ENCODE results near the gene SYTL2.
A peak's percentile ranks its signal among the peaks of the same experiment; 100 is the strongest.

Gene SYTL2

DNA sequence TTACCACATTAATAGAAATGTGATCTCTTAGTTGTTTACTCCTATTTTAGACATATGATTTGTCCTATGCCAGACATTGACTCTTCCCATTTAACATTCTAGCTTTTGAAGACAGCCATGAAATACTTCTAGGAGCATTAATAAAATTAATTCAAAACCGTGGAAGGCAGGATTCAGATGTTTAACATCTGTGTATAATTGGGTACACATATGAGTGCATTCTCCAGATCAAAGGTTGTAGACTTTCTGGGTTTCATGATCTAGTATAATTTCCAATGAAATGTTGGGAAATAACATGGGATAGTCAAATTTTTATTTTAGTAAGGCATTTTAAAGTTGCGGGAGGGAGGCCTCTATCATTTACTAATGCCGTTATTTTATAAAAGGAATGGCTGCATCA, 89.8 kb downstream of the SYTL2 start:
- DNase-seq = no peak

DNA sequence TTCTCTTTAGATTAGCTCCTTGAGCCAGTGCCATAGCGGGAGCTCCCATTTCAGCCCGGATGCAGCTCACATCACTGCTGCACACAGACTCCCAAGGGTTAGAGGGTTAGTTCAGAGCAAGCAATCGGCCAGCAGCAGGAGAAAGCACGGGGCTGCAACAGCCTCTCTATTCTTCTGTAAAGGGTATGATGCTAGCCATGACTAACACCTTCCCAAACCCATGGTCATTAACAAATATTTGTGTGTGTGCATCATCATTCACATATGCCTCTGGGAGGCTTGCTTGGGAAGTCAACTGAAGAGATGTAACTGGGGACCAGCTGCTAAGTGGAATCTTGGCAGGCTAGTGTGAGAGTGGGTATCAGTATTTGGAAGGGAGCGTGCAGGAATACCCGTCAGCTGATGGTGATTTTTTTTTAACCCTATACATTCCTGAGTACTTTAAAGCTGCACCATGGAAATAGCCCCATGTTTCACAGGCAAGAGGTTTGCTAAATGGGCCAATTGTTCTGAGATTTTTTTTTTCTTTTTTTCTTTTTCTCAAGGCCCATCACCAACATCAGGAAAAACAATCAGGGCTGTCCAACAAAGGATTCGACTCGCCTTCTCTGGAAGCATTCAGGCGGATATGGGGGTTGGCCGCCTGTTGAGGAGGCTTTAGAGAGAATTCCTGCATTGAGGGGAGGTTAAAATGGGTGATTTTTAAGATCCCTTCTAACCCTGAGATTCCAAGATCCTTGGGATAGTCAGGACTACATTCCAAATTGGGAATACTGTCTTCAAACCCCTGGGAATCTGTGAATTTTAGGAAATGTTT, 91.7 kb downstream of the SYTL2 start:
- DNase-seq = no peak

DNA sequence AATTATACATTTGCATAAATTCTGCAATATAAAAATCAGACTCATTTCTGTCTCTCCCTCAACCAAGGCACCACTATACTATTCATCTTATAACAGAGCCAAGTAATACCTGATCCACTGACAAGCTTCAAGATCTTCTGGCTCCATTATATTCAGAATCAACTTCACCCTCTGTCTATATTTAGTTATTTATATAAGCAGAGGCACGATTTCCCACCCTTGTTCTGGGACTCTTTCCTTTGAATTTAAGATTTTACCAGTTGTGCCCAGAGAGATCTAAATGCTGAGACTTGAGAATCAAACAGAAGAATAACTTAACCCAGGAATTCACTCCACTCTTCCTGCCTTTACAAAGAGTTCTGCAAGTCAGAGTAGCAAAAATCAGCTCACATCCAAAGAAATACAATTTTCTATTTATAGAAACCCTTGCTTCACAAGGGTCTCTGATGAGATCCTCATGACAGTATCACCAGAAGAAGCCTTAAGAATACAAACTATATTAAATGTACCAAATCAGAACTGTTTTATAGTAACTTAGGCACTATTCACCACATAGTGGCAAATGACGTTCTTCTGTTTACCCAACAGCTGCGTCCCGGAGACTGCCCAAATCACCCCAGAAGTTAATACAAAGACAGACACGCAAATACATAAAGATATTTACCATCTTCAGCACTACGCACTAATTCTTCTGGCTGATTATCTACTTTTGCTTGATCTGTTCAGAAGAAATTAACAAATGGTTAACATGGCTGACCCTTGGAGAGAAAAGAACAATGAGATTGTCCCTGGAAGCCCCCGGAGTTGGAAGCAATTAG, 92.6 kb downstream of the SYTL2 start:
- no peak for DNase-seq

DNA sequence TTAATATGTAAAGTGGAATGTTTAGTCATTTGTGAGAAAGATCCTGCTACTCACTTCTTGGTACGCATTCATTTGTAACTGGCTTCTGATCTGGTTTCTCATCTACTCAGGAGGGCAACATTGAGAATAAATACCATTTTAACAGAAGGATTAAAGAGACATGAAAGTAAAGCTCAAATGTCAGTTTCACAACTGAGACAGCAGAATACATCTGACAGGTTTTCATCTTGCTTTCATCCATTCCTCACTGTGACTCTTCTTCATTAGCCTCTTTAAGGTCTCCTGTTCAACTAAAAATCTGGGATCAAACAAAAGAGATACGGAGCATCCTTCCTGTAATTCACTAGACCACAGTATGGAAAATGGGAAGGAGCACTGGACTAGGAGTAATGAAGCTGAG, 93.5 kb downstream of the SYTL2 start:
- no peak for DNase-seq

DNA sequence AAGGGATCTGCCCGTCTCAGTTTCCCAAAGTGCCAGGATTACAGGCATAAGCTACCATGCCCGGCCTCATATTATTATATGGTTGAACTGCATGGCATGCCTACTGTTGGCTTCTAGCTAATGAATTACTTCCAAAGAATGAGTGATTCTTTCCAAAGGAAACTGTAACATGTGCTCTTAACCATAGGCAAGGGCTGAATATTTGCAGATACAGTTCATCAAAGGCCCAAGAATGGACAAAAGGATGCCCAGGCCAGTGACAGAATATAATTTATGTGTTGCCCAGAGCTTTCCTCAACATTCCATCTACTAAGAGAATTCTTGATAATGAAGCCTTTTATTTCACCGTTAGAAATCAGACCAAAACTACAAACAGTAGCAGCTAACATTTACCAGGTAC, 98.0 kb downstream of the SYTL2 start:
- no peak for DNase-seq

DNA sequence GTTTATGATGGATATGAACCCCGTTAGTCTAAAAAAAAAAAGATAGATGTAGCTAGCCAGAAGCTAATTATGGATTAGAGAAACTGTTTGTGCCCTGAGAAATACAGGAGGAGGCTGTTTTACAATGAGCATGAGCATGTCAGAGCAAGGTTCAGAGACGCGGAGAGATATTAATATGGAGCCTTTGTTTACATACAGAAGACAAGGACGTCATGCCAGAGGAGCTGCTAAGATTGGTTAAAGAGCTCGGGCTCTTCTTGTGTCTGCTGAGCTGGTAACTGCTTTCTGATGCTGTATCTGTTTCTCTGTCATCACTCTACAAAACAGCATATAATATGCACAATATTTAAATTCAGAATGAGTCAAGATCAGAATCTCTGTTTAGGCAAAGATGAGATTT, 100.0 kb downstream of the SYTL2 start:
- no peak for DNase-seq

DNA sequence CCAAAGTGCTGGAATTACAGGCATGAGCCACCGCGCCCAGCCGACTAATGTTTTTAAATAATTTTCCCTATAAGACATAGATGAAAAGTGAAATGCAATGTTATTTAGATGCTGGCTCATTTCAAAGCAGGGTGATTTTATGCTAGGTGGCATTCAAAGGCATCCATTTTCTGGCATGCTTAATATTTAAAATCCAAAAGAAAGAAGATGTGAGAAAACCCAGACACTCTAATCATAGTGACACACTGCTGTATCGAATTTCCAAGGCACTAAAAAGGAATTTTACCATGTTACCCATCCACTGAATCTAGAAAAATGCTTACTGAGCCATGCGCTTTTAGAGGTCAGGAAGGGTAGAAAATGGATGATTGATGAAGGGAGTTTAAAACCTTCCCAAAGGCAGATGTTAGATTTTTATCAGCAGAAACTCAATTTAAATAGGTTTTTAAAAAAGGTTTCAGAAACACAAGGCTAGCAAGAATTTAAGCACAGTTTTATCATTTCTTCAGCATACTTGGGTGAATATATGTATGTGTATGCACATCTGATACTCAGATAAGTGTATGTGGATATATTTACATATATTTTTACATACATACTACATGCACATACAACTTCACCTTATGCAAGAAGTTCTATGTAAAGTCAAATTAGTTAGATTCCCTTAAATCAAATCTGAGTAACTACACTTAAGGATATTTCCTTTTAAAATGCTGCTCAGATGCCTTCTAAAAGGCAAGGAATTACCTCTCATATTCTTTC, 100.8 kb downstream of the SYTL2 start:
- DNase-seq = no peak

DNA sequence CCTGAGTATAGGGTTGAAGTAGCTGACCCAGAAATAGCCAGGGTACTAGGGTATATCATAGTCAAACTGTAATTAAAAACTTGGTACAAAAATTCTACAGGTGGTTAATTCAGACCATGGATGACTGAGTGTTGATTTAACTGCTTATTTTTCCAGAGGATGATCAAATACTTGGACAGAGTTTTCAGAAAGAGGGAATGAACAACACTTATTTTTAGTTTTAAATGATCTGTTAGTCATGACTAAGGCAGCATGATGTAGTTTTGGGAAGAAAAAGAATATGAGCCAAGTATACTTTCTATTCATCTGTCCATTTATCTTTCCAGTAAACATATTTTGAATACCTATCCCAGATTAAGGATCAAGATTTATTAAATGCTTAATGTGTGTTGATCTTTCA, 105.1 kb downstream of the SYTL2 start:
- DNase-seq = no peak

DNA sequence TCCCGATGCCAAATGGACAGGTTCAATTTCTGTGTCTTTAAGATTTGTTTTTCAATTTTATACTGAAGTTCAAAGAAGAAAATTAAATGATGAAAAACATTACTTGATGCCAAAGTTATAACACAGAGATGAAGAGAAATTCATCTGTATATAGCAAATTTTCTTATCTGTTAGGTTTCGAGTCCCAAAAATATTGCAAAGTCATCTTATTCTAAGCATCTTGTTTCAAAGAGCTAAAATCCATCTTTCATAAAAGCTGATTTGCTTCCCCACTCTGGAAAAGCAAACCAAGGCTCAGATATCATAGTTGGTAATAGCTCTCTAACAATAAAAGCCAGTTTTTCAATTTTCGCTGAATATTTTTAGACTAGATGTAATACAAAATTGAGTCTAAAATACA, 106.0 kb downstream of the SYTL2 start:
- no peak for DNase-seq

DNA sequence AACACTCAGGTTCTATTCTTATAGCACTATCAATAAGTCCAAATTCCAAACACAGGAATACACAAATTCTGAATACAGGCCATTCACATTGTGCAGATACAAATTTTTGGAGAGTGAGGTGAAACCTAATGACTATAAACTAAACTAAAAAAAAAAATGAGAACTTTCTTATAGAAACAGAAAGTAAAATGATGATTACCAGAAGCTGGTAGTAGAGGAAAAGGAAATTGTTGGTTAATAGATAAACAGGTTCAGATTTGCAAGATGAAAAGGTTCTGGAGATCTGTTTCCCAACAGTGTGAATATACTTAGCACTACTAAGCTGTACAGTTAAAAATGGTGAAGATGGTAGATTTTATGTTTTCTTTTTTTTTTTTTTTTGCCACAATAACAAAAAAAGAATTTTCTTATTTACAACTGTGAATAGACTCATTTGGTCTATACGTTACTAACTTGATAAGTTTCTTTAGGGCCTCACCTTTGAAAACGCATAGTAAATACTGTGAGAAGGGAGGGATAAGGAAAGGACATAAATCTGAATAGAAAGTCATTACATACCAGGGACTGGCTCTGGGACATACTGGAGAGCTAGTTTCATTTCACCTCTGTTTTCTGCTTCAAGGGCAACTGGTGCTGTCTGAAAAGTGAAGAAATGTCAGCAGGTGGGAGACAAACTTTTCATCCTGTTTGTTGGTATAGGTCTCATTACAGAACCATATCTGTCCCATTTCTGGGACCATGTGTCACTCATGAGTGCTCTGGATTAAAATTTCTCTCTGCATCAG, 110.8 kb downstream of the SYTL2 start:
- peak; percentile 32 for DNase-seq

DNA sequence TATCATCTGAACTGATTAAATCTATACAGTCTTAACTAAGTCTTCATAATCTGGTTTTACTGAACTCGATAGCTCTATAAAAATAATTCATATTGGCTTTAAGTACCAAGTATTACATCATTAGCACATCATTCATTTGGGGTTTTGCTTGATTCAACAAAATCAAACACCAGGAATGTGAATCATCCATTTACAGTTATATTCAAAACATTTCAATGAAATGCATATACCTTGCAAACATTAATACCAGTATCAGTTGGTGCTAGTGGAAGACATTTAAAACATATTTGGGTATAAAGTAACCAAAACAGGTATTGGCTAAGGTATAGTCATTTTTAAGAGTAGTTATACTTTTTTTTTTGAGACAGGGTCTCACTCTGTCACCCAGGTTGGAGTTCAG, 112.7 kb downstream of the SYTL2 start:
- no peak for DNase-seq

DNA sequence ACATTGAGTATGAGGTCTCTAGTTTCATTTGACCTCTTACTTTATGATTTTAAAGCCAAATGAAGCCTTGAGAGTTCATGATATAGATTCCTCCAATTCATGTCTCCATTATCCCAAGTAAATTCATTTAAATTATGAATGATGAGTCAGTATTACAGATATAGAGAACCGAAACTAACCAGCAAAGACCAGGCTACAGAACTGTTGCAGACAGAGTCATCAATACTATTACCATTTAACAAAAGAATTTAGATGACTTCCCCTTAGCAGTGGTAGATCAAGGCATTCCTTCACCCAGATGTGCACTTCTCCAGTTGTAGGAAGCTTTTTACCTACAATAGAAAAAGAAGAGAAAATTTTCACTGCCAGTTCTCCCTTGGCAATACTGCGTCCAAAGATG, 113.2 kb downstream of the SYTL2 start:
- DNase-seq = no peak

DNA sequence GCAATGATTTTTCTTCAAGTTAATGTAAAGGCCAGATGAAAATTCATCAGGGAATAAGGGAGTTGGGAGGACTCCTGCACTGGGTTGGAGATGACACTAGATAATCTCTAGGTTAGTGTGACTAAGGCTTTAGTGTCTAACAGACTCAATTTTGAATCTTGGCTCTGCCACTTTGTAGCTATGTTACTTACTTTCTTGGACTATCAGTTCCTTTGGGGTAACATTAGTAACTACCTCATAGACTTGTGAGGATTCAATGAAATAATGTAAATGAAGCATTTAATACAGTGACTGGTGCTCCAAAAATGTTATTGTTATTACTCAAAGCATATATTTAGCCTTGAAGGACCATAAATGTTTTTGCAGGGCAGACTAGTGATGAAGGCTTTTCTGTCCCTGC, 115.4 kb downstream of the SYTL2 start:
- no peak for DNase-seq

DNA sequence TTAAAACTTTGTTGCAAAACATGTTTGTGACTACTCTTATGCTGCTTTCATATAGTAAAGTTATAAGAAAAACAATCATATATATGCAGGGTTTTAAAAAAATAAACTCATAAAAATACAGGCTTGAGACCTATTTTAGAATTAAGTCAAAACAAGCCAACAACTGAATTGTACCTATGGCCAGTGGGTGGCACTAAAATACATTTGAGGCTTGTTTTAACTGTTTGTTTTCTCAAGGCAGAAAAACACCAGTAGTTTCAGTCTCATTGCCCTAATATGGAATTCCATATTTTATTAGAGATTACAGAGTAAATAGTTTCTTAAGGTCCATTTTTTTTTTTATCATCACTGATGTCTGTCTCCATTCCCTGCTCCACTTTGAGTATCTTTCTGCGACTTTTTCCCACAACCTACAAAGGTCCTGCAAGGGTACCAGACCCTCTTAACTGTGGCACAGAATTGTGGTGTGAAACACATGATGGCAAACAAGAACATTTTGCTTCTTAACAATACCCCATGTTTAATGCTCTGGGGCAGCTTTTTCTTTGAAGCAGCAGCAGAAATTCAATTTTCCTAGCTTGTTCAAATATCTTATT, 116.5 kb downstream of the SYTL2 start:
- DNase-seq = peak; percentile 34

DNA sequence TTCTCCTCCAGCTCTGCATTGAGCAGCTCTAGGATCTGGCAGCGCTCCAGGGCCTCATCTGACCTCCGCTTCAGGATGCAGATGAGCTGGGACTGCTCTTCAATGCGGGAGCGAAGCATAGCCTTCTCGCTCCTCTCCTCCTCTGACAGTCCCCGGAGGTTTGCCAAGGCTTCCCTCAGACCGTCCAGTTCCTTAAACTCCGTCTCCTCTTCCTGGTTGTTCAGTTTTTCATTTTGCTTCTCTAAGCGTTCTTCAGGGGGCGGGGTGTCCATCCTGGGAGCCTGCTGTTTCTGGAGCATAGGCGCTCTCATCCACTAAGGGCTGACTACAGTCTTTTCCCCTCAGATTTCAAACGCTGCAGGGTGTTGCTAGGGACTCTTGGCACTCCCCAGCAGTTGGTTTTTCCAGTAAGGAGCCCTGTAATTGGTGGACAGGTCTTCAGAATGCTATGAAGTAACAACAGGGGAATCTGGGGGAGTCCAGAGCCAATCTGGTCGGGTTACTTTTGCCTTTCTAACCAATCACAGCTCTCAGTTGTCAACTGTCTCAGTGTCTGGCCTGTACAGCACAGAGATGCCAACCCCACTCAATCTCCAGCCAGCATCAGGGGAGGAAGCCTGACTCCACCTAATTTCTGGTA, 125.0 kb downstream of the SYTL2 start, which contains the start of gene CCDC89:
Gene CCDC89, minus strand, starts transcription at position 376 of the 640 bp plus-strand sequence. Its CDS starts 65 bp downstream, at position 311.
- DNase-seq = no peak

DNA sequence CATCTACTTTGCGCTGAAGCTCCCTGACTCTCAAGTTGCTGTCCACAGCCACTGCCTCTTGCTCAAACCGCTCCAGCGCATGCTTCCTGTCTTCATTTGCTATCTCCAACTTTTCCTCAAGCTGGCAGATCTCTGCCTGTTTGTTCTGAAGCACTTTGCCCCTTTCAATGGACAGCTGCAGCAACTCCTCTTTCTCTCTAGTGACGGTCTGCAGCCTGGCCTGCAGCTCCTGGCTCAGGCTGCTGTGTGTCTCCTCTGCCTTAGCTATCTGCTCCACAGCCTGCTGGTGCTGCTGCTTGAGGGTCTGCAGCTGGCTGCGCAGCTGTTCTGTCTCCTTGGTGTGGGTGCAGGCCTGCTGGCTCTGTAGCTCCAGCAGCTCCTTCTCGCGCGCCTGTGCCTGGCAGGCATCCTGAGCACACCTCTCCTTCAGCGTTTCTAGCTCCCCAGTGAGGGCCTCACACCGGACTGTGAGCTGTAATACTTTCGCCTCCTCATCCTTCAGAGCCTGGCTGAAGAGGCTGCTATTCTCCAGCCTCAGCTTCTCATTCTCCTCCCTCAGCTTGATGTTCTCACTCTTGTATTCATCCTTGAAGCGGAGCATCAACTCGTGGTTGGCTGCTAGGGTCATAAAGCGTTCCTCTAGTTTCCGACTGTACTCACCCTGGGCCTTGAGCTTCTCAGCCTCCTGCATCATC, 125.7 kb downstream of the SYTL2 start:
- DNase-seq = no peak

DNA sequence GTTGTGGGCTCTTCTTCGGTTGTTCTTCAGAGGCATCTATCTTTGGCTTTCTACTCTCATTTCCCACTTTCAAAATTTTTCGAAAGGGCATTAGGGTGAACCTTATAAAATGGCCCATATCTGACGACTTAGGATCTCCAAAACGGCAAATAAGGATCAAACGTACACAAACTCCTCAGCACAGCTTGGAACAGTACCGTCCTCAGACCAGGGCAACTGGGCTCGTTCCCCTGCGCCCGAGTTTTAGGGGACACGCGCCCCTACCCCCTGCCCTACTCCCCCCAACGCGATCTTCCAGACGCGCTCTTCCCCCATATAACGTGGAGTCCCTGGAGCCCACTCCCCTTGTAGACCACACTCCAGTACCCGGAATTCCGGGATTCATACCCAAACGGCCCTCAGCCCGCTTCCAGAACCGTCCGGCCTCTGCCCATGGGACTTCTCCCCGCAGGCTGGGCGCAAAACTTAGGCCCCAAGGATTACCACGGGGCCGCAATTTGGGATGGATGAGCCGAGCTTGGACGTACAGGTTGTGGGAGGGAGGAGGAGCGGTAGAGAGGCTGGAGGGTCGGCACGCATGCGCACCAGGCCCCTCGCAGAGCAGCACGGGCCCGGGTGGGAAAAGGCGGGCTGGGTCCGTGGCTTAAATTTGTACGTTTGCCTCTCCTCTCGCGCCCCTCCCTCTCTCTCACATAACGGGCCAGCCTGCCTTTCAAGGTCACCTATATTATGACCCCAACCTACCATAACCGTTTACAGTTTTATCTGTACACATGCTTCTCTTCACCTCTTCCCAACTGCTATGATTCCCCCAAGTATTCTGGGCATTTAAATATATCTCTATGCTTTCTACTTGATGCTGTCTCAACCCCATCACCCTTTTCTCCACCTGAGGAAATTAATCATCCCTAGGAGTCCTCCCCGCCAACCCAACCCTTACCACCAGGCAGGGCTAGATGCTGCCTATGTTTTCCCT, 128.3 kb downstream of the SYTL2 start:
- DNase-seq = peak; percentile 18

DNA sequence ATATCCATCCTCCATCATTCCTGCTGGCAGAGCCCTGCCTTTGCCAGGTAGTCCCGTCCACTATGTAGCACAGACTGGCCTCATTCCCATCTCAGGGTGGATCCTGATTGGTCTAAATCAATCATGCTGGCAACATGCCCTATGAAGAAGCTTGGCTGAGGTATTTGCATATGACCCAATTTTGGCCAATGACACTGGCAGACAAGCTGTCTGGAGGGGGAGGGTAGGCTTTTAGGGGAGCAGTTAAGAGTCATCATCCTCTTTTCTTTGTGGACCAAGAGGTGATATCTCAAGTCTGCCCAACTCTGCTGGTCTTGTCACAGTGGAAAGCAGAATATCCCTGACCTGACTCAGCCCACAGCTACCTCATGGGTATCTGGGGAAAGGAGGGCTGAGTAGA, 130.0 kb downstream of the SYTL2 start:
- no peak for DNase-seq

DNA sequence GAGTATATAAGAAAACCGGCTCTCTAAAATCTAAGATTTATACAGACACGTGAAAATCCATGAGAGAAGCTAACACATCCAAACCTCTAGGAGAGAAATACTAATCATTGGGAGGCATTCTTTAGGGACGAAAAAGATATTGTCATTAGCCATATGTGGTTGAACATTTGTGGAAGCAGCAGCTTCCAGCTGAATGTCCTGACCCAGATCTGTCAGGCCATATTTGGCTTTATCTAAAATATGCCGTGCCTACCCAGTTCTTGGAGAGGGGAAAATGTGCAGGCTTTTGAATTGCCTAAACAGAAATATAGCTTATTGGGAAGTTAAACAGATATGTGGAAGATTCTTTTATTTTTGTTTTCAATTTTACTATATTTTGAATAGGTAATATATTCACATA, 131.4 kb downstream of the SYTL2 start:
- no peak for DNase-seq

DNA sequence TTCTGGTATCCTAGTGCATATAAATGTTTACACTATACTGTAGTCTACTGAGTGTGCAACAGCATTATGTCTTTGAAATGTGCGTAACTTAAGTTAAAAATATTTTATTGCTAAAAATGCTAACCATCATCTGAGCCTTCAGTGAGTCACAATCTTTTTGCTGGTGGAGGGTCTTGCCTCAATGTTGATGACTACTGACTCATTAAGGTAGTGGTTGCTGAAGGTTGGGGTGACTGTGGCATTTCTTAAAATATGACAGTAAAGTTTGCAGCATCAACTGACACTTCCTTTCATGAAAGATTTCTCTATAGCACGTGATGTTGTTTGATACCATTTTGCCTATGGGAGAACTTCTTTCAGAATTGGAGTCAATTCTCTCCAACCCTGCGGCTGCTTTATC, 137.5 kb downstream of the SYTL2 start:
- DNase-seq = no peak

All from inflammatory macrophage treated with lipopolysaccharide for 4 hours (primary cell).